GM12872 (cell line): ENCODE results near the gene KRT2.

ENCODE experiments used
- TF ChIP-seq, protein P1 (sequence below): IDR thresholded peaks from 3 replicates; pipeline ENCODE4 v1.5.1; 2011; ENCODE audit warnings: low read depth, mild to moderate bottlenecking, low read length, moderate library complexity; ENCODE audit not compliant: insufficient read depth

The KRT2 gene

DNA sequence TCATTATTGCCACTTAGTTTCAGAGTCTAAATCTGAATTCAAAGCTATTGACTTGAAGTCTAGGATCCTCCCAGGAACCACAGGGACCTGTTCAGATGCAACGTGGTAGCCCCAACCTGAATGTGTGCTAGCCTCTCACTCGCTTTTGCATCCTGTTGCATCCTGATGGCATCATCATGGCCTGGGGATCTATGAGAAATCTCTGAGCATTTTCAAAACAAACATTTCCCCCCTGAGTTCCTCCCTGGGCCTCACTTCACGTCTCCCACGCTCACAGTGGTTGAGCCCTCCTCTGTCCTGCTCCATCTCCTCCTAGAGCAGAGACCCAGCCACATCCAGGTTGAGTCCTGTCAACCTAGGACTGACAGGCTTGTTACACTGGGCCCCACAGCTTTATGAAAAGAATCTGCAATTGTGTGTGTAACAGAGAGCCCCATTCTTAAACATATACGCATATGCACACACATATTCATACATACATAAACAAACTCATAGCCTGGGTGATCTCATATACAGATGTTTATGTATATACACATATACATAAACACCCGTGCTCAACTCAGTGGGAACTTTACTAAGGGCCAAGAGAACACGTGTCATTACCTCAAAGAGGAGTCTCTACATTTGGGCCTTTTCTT, 45.3 kb downstream of the KRT2 start:
- TF ChIP-seq, protein P1, sequence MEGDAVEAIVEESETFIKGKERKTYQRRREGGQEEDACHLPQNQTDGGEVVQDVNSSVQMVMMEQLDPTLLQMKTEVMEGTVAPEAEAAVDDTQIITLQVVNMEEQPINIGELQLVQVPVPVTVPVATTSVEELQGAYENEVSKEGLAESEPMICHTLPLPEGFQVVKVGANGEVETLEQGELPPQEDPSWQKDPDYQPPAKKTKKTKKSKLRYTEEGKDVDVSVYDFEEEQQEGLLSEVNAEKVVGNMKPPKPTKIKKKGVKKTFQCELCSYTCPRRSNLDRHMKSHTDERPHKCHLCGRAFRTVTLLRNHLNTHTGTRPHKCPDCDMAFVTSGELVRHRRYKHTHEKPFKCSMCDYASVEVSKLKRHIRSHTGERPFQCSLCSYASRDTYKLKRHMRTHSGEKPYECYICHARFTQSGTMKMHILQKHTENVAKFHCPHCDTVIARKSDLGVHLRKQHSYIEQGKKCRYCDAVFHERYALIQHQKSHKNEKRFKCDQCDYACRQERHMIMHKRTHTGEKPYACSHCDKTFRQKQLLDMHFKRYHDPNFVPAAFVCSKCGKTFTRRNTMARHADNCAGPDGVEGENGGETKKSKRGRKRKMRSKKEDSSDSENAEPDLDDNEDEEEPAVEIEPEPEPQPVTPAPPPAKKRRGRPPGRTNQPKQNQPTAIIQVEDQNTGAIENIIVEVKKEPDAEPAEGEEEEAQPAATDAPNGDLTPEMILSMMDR = no peak

- TF ChIP-seq, protein P1 = no peak
These were observed 45.9 kb downstream of the KRT2 start for GRCh38 chr12:52606096-52606495.

GRCh38 chr12:52605542-52605941, 46.5 kb downstream of the KRT2 start:
- TF ChIP-seq, protein P1 = no peak

GRCh38 chr12:52604859-52605258, 47.2 kb downstream of the KRT2 start:
- TF ChIP-seq, protein P1 = no peak

DNA sequence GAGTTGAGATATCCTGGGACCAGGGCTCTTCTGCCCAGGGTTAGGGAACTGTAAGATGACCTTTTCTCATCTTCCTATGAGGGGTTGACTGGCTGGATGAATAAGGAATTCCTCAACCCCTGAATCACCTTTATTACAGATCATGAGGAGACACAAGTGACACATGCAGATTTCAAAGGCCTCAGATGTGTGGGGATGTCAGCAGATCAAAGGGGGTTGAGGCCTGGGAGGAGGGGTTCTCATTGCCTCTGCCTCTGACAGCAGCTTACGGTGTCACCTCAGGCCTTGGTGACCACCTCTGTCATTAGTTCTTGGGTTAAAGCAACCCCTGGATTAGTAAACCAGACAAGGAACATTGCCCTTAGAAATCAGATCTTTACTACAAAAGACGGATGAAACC, 48.7 kb downstream of the KRT2 start:
- TF ChIP-seq, protein P1 = no peak

- TF ChIP-seq, protein P1 = no peak
These were observed 49.5 kb downstream of the KRT2 start for GRCh38 chr12:52602552-52602951.

DNA sequence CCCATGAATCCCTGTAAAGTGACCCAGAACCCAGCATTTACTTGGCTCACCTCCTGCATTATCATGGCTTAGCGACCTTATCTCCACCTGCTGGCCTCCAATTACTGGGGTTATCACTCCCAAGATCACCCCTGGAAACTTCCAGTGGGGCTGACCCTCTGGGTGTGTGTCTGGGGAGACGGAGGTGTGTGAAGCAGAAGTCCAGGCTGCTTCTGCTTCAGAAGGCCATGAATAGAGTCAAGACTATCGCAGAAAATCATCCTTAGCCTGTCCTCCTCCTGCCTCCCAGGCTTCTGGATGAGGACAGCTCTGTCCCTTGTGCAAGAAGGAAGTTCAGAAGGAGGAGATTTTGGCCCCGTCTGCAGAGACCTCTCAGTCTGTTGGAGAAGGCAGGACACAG, 50.3 kb downstream of the KRT2 start:
- TF ChIP-seq, protein P1 = no peak
